GM19238 (cell line): Measurements from ENCODE around the gene RPS3.

Experiments used
- DNase-seq: peaks from one replicate; pipeline ENCODE4 v3.0.0; 2011; ENCODE audit warnings: low spot score; ENCODE audit not compliant: insufficient read length

RPS3 gene

DNA sequence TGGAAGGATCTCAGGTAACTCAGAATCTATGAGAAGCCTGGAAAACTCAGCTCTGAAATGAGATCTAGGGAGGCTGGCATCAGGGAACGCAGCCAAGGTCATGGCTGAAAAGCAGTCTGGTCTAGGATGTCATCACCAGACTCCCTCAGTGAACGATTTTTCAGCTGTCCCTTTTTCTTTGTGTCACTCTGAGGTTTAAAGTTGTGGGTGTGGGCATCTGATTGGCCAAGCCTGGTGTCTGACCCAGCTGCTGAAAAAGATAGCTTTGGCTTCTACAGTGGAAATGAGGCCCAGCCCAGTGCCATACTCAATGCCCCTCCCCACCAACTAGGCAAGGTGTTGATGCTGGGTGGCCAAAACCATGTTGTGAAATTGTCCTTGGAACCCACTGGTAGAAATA is 14.5 kb downstream of the RPS3 start:
- DNase-seq: no peak

DNA sequence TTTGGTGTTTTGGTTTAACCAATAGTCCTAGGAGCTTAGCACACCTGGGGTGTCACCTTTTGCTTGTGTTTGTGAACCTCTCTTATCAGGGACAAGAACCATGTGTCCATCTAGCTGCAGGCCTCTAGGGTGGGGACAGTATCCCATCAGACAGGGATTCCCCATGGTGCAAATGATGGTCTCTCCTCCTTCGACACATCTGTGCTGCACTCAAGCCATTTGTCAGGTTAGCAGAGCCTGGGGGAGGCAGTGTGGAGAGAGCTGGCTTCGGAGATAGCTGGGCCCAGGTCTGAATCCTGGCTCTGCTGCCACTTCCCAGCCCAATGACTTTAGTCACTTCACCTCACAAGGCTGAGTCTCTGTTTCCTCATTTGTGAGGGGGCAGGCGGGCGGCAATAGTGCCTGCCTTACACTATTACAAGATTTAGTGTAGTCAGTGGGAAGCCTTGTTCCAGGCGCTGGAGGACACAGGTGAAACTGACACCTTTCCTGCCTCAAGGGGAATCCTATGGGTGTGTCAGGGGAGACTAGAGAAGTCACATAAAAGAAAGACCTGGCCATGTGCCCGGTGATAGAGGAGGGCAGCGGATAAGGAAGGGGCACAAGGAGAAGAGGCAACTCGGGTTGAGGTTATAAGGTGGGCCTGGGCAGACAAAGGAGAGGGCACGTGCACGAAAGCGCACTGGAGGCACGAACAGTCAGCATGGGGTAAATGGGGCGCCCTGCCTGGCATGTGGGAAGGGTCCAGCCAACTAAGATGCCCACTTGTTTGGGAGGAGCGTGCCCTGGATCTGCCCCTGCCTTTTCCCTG is 21.1 kb downstream of the RPS3 start:
- no peak for DNase-seq

DNA sequence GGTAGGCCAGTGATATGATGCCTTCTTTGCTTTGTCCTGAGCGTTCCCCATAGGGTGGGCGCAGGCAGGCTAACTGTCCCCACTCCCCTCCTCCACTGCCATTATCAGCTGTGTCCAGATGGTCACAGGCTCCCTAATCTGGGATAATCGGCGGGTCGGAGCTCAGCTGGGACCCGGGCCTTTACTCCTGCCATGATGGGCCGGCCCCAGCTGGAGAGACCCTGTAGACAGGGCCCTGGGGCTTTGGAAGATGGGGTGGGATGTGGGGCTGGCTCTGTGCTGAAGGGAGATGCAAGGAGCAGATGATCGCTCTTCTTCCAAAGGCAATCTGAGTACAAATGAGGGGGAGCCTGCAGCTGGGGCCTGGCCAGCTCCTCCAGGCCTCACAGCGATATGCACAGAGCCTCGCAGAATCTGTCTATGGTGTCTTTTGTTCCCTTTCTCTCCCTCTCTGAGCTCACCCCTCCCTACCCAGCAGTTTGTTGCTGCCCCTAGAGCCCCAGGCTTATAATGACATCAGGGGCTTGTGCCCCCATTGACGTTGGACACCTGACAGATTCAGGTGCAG is 21.8 kb downstream of the RPS3 start:
- DNase-seq: no peak

DNA sequence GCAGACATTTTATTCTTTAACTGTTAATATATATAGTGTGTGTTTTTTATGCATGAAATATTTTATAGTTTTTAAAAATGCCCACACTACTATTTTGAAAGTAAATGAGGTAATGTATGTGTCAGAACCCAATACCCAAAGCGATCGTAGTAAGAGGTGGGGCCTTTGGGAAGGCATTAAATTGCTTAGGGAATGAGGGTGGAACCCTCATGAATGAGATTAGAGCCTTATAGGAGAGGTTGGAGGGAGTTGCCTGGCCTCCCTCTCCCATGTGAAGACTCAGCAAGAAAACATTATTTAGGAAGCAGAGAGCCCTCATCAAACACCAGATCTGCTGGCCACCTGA is 22.6 kb downstream of the RPS3 start:
- DNase-seq: no peak

- DNase-seq: no peak
Measured at GRCh38 chr11:75422248-75423231, 23.2 kb downstream of the RPS3 start.

DNA sequence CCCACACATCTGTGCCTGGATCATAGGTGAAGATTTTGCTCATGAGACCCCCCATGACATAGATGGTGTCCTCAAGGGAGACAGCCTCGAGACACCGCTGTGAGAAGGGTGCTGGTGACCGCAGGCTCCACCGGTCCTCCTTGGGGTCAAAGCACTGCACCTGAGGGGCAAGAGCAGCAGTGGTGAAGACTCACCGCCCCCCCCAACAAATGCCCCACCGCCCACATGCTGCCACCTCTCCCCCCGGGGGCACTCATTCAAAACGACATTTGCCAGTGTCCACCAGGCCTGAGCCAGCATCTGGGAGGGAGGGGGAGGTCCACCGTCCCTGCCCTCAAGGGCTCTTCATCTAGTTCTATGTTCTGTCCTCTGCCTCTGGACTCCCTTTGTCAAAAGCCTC is 24.4 kb downstream of the RPS3 start:
- DNase-seq: no peak

DNA sequence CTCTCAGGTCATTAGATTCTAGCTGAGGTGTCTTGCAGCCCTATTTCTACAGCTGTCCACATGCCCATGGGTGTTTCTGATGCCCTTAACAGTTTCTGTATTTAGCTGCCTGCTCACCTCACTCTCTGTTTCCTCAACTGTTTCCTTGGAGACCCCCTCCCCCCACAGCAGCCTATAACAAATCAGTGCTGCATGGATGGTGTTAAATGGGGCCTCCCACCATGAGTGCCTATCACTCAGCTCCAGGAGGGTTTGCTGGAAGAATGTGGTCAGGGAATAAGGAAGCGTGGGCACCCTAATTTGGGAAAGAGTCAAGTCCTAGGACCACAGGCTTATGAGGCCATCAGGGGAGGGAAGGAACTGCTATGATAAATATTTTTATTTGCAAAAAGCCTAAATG is 25.1 kb downstream of the RPS3 start:
- no peak for DNase-seq

GRCh38 chr11:75425422-75425821 is 26.1 kb downstream of the RPS3 start:
- no peak for DNase-seq

DNA sequence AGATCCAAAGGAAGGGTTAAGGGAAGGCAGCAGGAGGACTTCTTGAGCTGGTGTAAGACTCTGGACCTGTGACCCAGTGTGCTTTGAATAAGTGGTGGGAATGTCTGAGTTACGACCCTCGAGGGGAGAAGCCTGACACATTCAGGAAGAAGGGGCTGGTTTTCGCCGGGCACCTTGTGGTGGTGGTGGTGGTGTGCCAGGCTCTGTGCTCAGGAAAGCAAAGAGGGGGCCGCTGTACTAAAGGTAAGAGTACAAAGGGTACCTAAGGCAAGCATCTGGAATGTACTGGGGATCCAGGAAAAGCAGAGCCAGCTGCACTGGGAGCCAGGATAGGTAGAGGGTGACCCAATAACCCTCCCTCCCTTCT is 27.4 kb downstream of the RPS3 start:
- no peak for DNase-seq

GRCh38 chr11:75427181-75427580 is 27.9 kb downstream of the RPS3 start:
- DNase-seq: no peak

GRCh38 chr11:75428281-75428724 is 29.0 kb downstream of the RPS3 start:
- peak; percentile 94 for DNase-seq

GRCh38 chr11:75428989-75429640 is 29.8 kb downstream of the RPS3 start:
- DNase-seq: no peak

- no peak for DNase-seq
Measured at GRCh38 chr11:75429641-75429901, 30.3 kb downstream of the RPS3 start.

DNA sequence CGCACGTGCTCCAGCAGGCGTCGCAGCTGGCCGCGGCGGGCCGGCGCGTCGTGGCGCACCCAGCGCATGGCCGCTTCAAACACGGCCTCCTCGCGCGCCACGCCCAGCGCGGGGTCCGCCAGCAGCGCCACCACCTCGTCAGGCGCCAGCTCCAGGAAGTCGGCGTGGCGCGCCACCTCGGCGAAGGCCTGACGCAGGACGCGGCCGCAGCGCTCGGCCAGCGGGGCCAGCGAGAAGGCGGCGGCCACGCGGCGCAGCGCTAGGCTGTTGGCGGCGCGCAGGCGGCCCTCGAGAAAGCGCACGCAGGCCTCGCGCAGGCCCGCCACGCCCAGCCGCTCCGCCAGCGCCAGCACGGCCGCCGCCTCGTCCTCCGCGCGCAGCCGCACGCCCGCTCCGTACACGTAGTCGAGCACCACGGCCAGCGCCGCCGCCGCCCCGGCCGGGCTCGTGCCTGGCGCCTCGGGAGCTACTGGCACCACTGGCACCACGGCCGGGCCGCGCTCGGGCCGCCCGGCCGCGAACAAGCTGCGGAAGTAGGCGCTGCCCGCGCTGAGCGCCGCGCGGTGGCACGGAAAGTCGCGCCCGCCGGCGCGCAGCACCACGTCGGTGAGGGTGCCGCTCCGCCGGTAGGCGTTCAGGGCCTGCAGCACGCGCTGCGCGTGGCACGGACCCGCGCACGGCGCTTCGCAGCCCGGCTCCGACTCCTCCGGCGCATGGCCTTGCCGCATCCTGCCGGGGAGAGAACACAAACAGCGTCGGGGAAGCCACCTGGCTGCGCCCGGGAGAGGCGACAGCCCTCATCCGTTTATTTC is 30.8 kb downstream of the RPS3 start:
- peak; percentile 61 for DNase-seq

DNA sequence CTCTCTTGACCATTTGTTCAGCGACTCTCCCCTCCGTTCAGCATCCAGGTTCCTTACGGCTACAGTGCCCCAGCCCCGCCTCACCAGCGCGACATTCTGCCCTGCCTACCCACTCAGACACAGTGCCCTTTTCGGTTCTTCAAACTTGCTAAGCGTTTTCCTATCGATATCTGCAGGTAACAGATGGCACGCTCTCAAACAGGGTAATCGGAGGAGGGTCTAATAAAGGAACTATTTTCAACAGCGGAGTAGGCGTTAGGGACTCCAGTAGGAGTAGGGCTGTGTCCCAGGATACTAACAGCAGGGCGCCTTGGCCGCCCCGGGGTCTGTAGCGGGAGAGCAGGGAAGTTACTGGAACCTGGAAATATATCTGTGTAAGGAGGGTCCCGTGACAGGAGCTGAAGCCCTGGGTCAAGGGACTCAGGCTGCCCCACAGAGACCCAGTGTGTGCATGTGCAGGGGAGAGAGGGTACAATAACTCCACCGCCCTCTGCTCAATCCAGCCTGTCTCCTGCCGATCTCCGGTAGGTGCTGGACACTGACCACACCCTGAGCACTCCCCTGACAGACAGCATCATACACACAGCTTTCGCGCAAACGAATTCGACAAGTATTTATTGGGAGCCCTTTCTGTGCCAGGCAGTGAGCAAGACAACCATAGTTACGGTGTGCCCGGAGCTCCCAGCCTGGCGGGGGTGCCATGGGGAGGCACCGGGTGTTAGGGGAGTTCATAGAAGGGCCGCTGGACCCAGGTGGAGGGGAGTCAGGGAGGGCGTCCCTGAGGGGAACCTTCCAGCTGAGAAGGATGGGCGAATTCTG is 31.6 kb downstream of the RPS3 start:
- DNase-seq: no peak

- no peak for DNase-seq
Measured at GRCh38 chr11:75431533-75432525, 32.5 kb downstream of the RPS3 start.

GRCh38 chr11:75432911-75433321 is 33.6 kb downstream of the RPS3 start, which contains the start of gene KLHL35:
TSS of gene KLHL35 (minus strand) at chr11:75433203. CDS start at chr11:75430629, 2,574 bp downstream.
- DNase-seq: no peak

- no peak for DNase-seq
Measured at GRCh38 chr11:75433443-75433842, 34.1 kb downstream of the RPS3 start.

- DNase-seq: no peak
Measured at GRCh38 chr11:75434051-75434450, 34.7 kb downstream of the RPS3 start.
